Stimulated activated CD4-positive, alpha-beta T cell treated with anti-CD3 and anti-CD28 coated beads, Interleukin-4, amount 100 ng/mL, for 24 hours (primary cell): ENCODE measurements around the gene VASN.
"Not testable (repeated sequence)": the region's sequence is repeated elsewhere in the genome, so short reads cannot be mapped to it uniquely, and the experiment has no call there.

Experiments used
- DNase-seq: peaks from one replicate; pipeline ENCODE4 v3.0.0-alpha.2; 2020

VASN gene

GRCh38 chr16:4371357-4372000, at the start of gene VASN:
TSS of gene VASN (plus strand) at chr16:4371848. CDS start at chr16:4380878, 9,030 bp downstream.
- peak; percentile 73 for DNase-seq

- no peak for DNase-seq
Observed at GRCh38 chr16:4322121-4323052, 49.3 kb upstream of the VASN start.

- no peak for DNase-seq
Observed at GRCh38 chr16:4323071-4323844, 48.4 kb upstream of the VASN start.

DNA sequence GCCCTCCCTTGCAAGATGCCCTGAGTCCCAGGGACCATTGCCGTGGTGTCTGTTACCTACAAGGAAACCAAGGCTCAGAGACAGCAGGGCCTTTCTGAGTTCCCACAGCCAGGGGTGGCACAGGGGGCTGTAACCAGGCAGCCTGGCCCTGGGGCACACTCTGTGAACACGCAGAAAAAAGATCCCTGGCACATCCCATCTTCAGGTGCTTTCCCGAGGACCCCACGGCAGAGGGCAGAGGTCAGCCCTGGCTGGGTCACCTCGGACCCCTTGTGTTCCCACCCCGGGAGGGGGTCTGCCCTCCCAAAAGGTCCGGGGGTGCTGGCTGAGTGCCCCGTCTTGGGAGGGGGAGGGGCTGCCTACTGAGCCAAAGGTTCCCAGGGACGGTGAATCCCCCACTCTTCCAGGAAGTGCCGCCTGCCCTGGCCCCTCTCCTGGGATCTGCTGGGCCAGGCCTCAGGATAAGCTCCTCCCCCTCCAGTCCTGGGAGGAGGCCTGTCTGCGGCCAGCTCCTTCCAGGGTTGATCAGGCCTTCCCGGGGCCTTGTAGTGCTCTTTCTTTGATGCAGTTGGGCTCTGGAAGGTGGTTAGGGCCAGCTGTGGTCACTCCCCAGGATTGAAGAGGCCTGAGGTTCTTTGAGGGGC, 47.7 kb upstream of the VASN start:
- DNase-seq: no peak

DNA sequence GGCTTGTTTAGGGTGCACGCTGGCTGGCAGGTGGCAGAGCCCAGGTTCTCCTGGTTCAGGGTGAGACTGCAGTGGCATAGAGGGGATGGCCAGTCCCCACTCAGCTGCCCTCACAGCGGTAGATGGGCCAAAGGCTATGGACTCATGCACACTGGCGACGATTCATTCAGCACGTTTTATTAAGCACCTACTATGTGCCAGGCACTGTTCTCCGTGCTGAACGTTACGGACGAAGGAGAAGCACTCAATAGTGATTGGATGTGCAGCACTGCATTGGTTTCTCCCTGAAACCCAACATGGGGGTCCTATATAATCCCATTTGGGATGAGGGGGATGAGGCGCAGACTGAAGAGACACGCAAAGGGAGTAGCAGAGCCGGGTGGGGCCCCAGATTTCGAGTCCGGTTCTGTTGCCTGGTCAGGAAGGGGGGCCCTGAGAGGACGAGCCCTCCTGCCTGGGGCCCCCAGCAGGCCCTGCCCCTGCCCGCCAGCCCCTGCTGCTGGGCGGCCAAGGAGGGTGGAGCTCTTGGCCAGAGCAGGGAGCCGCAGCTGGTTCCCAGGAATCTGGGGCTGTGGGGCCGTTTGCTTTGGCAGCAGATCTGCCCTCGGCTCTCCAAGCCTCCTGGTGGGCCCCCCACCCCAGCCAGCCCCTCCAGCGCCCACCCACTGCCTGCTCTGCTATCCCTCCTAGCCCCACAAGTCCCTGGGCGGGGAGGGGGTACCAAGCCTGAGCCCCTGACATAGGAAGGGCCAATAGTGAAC, 47.0 kb upstream of the VASN start:
- DNase-seq: no peak

GRCh38 chr16:4325253-4325758, 46.3 kb upstream of the VASN start:
- no peak for DNase-seq

GRCh38 chr16:4327386-4328045, 44.1 kb upstream of the VASN start:
- no peak for DNase-seq

- peak; percentile 65 for DNase-seq
Observed at GRCh38 chr16:4328046-4328781, 43.4 kb upstream of the VASN start.

GRCh38 chr16:4328782-4329775, 42.6 kb upstream of the VASN start:
- no peak for DNase-seq

DNA sequence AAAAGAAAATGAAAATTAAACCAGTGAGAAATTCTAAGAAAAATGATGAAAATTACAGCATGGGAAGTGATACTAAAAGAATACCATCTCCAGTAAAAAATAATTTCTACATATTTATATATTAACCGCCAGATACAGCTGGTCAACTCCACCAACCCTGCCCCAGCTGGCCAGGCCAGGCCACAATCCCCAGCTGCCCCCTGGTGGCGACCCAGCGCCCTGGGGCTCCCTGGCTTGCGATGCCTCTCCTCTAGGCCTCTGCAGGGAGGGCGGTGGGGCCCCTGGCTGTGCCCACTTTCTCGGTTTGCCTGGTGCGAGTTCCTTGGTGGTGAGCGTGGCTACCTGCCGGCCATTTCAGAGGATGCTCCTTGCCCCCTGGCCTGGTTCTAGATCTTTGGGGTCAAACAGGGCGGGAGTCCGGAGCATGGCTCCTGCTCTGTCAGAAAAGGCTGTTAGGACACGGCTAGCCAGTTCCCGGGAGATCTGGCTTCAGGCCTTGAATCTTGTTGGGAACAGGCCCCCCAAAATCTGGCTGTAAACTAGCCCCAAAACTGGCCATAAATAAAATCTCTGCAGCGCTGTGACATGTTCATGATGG, 41.3 kb upstream of the VASN start:
- DNase-seq: peak; percentile 76

GRCh38 chr16:4332083-4332482, 39.6 kb upstream of the VASN start:
- DNase-seq: no peak

- DNase-seq: no peak
Observed at GRCh38 chr16:4332623-4333307, 38.9 kb upstream of the VASN start.

GRCh38 chr16:4333308-4333638, 38.4 kb upstream of the VASN start:
- DNase-seq: no peak

GRCh38 chr16:4333714-4334113, 37.9 kb upstream of the VASN start:
- not testable (repeated sequence) for DNase-seq

DNA sequence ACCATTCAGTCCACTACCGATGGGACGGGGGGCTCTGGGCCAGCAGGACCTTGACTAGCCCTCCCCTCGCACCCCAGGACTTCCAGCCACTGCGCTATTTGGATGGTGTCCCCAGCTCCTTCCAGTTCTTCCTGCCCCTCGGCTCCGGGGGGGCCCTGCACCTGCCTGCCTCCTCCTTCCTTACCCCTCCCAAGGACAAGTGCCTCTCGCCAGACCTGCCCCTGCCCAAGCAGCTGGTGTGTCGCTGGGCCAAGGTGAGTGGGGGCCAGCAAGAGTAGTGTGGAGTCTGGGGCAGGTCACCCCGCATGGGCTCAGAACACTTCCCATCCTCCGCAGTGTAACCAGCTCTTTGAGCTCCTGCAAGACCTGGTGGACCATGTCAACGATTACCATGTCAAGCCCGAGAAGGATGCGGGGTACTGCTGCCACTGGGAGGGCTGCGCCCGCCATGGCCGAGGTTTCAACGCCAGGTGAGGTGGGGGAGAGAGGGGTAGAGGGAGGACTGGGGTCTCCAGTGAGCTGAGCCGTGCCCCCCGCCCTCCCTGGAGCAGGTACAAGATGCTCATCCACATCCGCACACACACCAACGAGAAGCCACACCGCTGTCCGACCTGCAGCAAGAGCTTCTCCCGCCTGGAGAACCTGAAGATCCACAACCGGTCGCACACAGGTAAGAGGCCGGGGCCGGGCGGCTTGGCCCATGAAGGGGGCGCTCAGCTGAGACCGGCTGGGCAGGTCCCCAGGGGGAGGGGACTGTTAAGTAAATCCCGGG, 36.7 kb upstream of the VASN start:
- no peak for DNase-seq

- no peak for DNase-seq
Observed at GRCh38 chr16:4336701-4337539, 34.7 kb upstream of the VASN start.
